Measurements from ENCODE around the gene VPS37C.

VPS37C gene

DNA sequence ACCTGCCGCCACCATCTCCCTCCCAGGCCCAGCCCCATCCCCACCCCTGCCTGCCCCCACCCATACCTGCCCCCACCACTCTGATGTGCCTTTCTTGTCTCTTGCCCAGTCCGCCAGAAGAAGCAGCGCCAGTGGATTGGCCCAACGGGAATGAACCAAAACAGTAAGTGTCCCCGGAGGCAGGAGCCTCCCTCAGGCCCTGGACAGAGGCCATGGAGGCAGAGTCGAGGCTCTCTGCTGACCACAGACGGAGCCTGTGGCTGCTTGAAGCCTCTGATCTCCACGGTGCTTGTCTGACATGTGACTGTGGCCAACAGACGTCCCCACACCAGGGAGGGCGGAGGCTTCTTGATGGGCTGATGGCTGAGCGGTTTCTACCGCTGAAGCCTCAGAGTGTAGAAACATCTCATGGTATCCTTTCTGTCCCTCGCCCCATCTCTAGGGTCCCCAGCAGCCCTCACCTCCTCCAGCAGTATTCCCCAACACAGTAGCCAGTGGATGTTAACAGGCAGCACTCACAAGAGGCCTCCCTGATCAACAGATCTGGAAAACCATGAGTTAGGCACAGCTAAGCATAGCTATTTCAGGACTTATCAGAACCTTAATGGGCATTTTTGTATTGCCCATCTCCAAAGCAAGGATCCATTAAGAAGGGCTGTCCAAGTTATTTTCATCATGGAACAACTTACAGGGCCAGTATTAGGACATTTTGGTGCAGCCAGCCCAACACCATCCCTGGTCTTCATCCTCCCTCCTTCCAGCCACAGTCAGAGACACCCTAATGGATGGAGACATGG, 37.3 kb downstream of the VPS37C start:
- no peaks in the 10 kb centered on the region for H3K9me3 ChIP-seq (replicated peaks in 1 of 11)
- H4K20me1 ChIP-seq: peaks cover 0 to 64% (median 3%) of the 10 kb centered on the region in 11 experiments; a peak in 10 of 22 replicates
- H3K27ac ChIP-seq: no peak overlapping the region
- no peak overlapping the region for H3K4me3 ChIP-seq
- H3K4me1 ChIP-seq: peaks cover 9 to 60% (median 35%) of the 10 kb centered on the region in 10 experiments
- no peak for TF ChIP-seq Cebpa-rat (IDR thresholded peaks at IDR 0.05)
- peaks cover 0 to 23% (median 0%) of the 10 kb centered on the region in 11 experiments; a peak in 4 of 22 replicates for H3K36me3 ChIP-seq
- no peak overlapping the region for H3K9ac ChIP-seq
- H3K27me3 ChIP-seq: no peaks in the 10 kb centered on the region
- peak overlapping the region; percentile 13 to 77 (median 60) for H3K4me2 ChIP-seq

DNA sequence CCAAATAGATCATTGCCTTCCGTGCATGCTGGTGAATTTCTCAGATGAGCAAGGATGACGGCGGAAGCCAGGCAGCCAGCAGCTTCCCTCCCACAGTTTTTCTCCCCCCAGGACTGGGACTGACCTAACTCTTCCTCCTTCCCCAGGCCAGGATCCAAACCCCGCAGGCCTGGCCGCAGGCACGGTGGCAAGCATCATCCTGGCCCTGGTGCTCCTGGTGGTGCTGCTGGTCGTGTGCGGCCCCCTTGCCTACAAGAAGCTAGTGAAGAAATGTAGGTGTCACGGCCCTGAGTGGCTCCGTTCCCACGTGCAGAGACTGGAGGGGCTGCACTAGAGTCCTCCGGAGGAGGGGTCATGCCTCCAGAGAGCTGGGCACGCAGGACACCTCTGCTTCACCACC, 38.5 kb downstream of the VPS37C start:
- Histone ChIP-seq H3K4me1 (peaks cover 9 to 59% (median 33%) of the 10 kb centered on the region in 10 experiments), H3K4me2 (no peak overlapping the region), H3K27ac (no peak overlapping the region), H3K36me3 (peaks cover 0 to 11% (median 0%) of the 10 kb centered on the region in 11 experiments; a peak in 4 of 22 replicates), H3K9ac (no peak overlapping the region), H4K20me1 (peaks cover 0 to 53% (median 0%) of the 10 kb centered on the region in 11 experiments; a peak in 5 of 22 replicates), H3K9me3 (replicated peaks in 1 of 11) (no peaks in the 10 kb centered on the region), H3K27me3 (no peaks in the 10 kb centered on the region), H3K4me3 (no peak overlapping the region)
- TF ChIP-seq Cebpa-rat (IDR thresholded peaks at IDR 0.05): no peak

DNA sequence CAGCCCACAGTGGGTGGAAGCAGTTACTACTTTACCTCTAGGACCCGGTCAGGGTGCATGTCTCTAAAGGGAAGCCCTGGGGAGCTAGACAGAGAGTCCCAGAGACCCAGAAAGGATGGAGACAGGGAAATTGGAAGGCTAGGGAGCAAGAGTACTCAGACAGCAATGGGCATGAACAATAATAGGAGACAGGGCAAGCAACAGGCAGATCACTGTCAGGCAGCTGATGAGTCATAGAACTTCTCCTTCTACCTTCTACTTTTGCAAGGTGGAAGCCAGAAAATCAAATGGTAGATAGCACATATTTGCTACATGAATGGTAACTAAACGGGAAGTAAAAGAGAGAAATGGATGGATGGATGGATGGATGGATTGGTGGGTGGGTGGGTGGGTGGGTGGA, 39.3 kb downstream of the VPS37C start:
- H3K27ac ChIP-seq: no peak overlapping the region
- peaks cover 0 to 4% (median 0%) of the 10 kb centered on the region in 11 experiments; a peak in 3 of 22 replicates for H3K36me3 ChIP-seq
- H3K4me2 ChIP-seq: no peak overlapping the region
- H3K27me3 ChIP-seq: no peaks in the 10 kb centered on the region
- peaks cover 0 to 46% (median 0%) of the 10 kb centered on the region in 11 experiments; a peak in 5 of 22 replicates for H4K20me1 ChIP-seq
- H3K4me3 ChIP-seq: no peak overlapping the region
- no peaks in the 10 kb centered on the region for H3K9me3 ChIP-seq (replicated peaks in 1 of 11)
- peaks cover 9 to 52% (median 30%) of the 10 kb centered on the region in 10 experiments for H3K4me1 ChIP-seq
- H3K9ac ChIP-seq: no peak overlapping the region
- no peak for TF ChIP-seq Cebpa-rat (IDR thresholded peaks at IDR 0.05)

DNA sequence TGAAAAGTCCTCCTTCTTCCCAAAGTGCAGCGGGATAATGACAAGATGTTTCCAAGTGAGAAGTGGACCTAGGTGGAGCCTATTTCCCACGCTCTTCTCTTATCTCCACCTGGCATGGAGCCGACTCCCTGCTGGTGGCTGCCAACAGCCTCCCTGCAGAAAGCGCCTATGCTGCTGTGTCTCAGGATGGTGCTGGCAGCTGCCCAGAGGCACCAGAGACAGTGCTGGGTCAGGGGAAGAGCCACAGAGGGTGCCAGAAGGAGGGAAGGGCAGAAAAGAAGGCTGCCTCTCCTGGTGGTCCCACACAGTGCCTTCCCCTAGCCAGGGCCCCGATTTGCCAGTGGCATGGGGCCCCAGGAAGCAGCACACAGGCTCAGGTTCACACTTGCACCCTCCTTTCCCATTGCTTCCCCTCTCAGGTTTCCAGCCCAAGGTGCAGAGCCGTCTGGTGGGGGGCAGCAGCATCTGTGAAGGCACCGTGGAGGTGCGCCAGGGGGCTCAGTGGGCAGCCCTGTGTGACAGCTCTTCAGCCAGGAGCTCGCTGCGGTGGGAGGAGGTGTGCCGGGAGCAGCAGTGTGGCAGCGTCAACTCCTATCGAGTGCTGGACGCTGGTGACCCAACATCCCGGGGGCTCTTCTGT, 39.9 kb downstream of the VPS37C start:
- no peak overlapping the region for H3K27ac ChIP-seq
- no peaks in the 10 kb centered on the region for H3K36me3 ChIP-seq
- H3K9ac ChIP-seq: no peak overlapping the region
- H3K9me3 ChIP-seq (replicated peaks in 1 of 11): no peaks in the 10 kb centered on the region
- H3K4me1 ChIP-seq: peaks cover 9 to 46% (median 29%) of the 10 kb centered on the region in 10 experiments
- no peak overlapping the region for H3K4me3 ChIP-seq
- no peaks in the 10 kb centered on the region for H3K27me3 ChIP-seq
- TF ChIP-seq Cebpa-rat (IDR thresholded peaks at IDR 0.05): no peak
- peaks cover 0 to 40% (median 0%) of the 10 kb centered on the region in 11 experiments; a peak in 5 of 22 replicates for H4K20me1 ChIP-seq
- peak overlapping the region in 4 of 11 experiments; percentile 4 to 15 (median 8); a peak in 5 of 22 replicates for H3K4me2 ChIP-seq

DNA sequence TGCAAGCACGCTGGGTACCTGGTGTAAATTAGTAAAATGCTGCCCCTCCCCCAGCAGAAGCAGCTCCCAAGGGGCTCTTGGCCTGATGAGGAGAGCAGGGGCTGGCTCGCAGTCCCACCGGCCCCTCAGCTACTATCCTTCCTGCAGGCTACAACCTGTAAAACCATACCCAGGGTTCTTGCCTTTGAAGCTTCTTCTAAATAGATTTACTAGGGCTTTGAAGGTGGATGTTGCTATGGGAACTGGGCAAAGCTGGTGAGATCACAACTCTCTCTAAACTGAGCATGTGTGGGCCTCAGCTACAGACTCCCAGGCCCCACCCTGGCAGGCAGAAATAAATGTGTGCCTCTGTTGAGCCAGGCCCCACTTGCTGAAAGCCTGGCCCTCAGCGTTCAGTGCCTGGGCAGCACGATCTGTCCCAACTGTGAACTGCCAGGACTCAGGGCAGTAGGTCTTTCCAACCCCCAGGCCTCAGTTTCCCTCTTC, 40.5 kb downstream of the VPS37C start:
- Histone ChIP-seq H3K9ac (no peak overlapping the region), H3K4me1 (peaks cover 9 to 40% (median 27%) of the 10 kb centered on the region in 10 experiments), H3K4me3 (no peak overlapping the region), H3K27me3 (no peaks in the 10 kb centered on the region), H3K9me3 (replicated peaks in 1 of 11) (no peaks in the 10 kb centered on the region), H4K20me1 (peaks cover 0 to 34% (median 0%) of the 10 kb centered on the region in 11 experiments; a peak in 4 of 22 replicates), H3K4me2 (peak overlapping the region in 4 of 11 experiments; percentile 4 to 15 (median 8); a peak in 5 of 22 replicates), H3K27ac (no peak overlapping the region), H3K36me3 (no peaks in the 10 kb centered on the region)
- no peak for TF ChIP-seq Cebpa-rat (IDR thresholded peaks at IDR 0.05)

DNA sequence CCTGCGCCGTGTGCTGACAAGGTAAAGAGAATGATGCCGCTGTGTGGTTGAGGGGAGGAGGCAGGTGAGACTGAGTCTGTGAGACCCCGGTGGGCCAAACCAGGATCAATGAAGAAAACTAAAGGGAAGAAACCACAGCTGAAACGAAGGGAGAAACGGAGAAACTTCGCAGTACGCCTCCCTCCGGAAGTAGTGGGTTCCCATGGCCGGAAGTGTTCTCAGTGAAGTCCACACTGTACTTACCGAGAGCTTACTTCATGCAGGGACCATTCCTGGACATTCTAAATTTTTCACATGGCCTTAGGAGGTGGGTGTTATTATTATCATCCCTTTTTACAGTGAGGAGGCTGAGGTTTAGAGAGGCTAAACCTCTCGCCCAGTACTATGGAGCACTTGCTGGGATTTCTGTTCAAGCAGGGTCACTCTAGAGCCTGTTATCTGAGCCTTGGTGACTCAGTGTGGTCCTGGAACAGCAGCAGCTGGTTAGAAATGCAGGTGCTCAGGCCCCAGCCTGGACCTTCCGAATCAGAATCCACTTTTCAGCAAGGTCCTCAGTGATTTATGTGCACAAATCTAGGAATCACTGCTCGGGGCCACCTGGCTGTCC, 41.0 kb downstream of the VPS37C start:
- H3K36me3 ChIP-seq: no peaks in the 10 kb centered on the region
- no peak overlapping the region for H3K9ac ChIP-seq
- H3K4me2 ChIP-seq: peak overlapping the region in 2 of 11 experiments; percentile 9 to 15; a peak in 3 of 22 replicates
- H3K27me3 ChIP-seq: no peaks in the 10 kb centered on the region
- peaks cover 0 to 29% (median 0%) of the 10 kb centered on the region in 11 experiments; a peak in 4 of 22 replicates for H4K20me1 ChIP-seq
- peaks cover 15 to 38% (median 25%) of the 10 kb centered on the region in 10 experiments for H3K4me1 ChIP-seq
- H3K4me3 ChIP-seq: no peak overlapping the region
- H3K27ac ChIP-seq: no peak overlapping the region
- TF ChIP-seq Cebpa-rat (IDR thresholded peaks at IDR 0.05): no peak
- no peaks in the 10 kb centered on the region for H3K9me3 ChIP-seq (replicated peaks in 1 of 11)

DNA sequence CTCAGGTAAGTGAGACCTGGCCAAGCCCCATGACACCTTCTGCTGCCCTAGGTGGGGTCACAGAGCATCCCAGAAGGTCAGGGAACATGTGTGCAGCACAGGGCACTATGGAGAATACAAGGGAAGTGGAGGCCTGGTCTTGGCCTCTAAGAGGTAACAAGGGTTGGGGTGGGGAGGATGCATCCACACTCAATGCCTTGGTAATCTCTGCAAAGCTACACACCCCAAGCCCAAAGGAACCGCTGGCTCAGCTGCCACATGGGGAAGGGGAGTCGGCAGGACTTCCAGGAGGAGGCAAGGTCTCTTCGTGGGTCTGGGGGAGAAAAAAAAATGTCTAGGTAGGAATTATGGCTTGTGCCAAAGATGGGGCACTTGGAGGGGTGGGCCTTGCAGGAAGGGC, 41.7 kb downstream of the VPS37C start:
- Histone ChIP-seq H3K27ac (no peak overlapping the region), H3K4me3 (no peak overlapping the region), H3K4me1 (peaks cover 17 to 37% (median 25%) of the 10 kb centered on the region in 10 experiments), H4K20me1 (peaks cover 0 to 22% (median 0%) of the 10 kb centered on the region in 11 experiments; a peak in 4 of 22 replicates), H3K36me3 (no peaks in the 10 kb centered on the region), H3K4me2 (0 out of 22 replicates have a peak overlapping the region, but pooled peaks of 1 of the 11 experiments have one; percentile 5), H3K9ac (no peak overlapping the region), H3K9me3 (replicated peaks in 1 of 11) (no peaks in the 10 kb centered on the region), H3K27me3 (no peaks in the 10 kb centered on the region)
- TF ChIP-seq Cebpa-rat (IDR thresholded peaks at IDR 0.05): no peak

DNA sequence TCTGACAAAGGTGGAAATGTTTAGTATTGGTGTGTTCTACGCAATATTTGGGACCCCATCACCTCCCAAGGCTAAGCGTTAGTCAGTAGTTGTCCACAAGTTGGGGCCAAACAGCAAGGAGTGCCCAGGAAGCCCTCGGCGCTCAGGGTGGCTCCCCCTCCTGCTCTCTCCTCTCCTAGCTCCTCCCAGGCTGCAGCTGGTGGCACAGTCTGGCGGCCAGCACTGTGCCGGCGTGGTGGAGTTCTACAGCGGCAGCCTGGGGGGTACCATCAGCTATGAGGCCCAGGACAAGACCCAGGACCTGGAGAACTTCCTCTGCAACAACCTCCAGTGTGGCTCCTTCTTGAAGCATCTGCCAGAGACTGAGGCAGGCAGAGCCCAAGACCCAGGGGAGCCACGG, 42.2 kb downstream of the VPS37C start:
- no peaks in the 10 kb centered on the region for H3K9me3 ChIP-seq (replicated peaks in 1 of 11)
- no peaks in the 10 kb centered on the region for H3K36me3 ChIP-seq
- peak overlapping the region in 1 of 11 experiments; percentile 5; a peak in 1 of 22 replicates for H3K4me2 ChIP-seq
- no peak overlapping the region for H3K27ac ChIP-seq
- H4K20me1 ChIP-seq: peaks cover 0 to 17% (median 0%) of the 10 kb centered on the region in 11 experiments; a peak in 3 of 22 replicates
- H3K4me3 ChIP-seq: no peak overlapping the region
- no peaks in the 10 kb centered on the region for H3K27me3 ChIP-seq
- H3K9ac ChIP-seq: no peak overlapping the region
- TF ChIP-seq Cebpa-rat (IDR thresholded peaks at IDR 0.05): no peak
- peaks cover 14 to 32% (median 22%) of the 10 kb centered on the region in 10 experiments for H3K4me1 ChIP-seq
